PC-3 (cell line): ENCODE data around the gene ADGRF4. TPM values are rescaled to one million over a fixed set of nuclear protein-coding genes. Genes with fewer than 3 reads are reported as not detected.
A peak's percentile ranks its signal among the peaks of the same experiment; 100 is the strongest.

Source experiments
- ATAC-seq: fragments of 200-7000 bp; cut with Tn5 transposase; 2 replicates; pipeline ENCODE4 v1.9.1; 2020; ENCODE audit warnings: mild to moderate bottlenecking, moderate library complexity
- BruUV-seq: library from RNA; stranded (reverse); fragments of 400-500 nt; replicated peaks from 2 replicates; lab custom pipeline; 2021; lab: Mats Ljungman, UMichigan
- CTCF ChIA-PET: fragments of 300-600 bp; sonication (Branson Sonifier 250); formaldehyde crosslinking; loops from one replicate; lab custom pipeline; 2022; ENCODE audit warnings: antibody characterized with exemption; lab: Charles Lee
- POLR2A ChIA-PET: fragments of 300-600 bp; sonication (Branson Sonifier 250); formaldehyde crosslinking; loops from one replicate; lab custom pipeline; 2022; ENCODE audit warnings: antibody characterized with exemption; ENCODE audit not compliant: unreplicated experiment; lab: Charles Lee
- DNase-seq: peaks from one replicate; pipeline ENCODE4 v3.0.0-alpha.2; 2015
- H2AFZ ChIP-seq: fragments of 300-600 bp; sonication (generic); 2 replicates; pipeline ENCODE4 v1.6.0; 2016; ENCODE audit warnings: antibody characterized with exemption, low read length
- H3F3A ChIP-seq: fragments of 300-600 bp; sonication (generic); one replicate; pipeline ENCODE4 v1.6.0; 2017; ENCODE audit warnings: antibody characterized with exemption, low read length, control low read depth, mild to moderate bottlenecking; ENCODE audit not compliant: unreplicated experiment
- H3K27ac ChIP-seq: fragments of 300-600 bp; sonication (generic); 2 replicates; pipeline ENCODE4 v1.5.1; 2016; ENCODE audit warnings: mild to moderate bottlenecking, low read length
- H3K27me3 ChIP-seq: fragments of 300-600 bp; sonication (generic); 2 replicates; pipeline ENCODE4 v1.6.1; 2016; ENCODE audit warnings: low read length, mixed read lengths
- H3K36me3 ChIP-seq: fragments of 300-600 bp; sonication (generic); 2 replicates; pipeline ENCODE4 v1.6.1; 2016; ENCODE audit warnings: low read depth, mixed run types, low read length, mixed read lengths
- H3K4me1 ChIP-seq: fragments of 300-600 bp; sonication (generic); 2 replicates; pipeline ENCODE4 v1.5.1; 2016; ENCODE audit warnings: low read length; ENCODE audit not compliant: insufficient read depth
- H3K4me2 ChIP-seq: fragments of 300-600 bp; sonication (generic); 2 replicates; pipeline ENCODE4 v1.6.0; 2016; ENCODE audit warnings: low read length
- H3K4me3 ChIP-seq: fragments of 300-600 bp; sonication (generic); 2 replicates; pipeline ENCODE4 v1.5.1; 2016; ENCODE audit warnings: mild to moderate bottlenecking, low read length, mixed read lengths
- H3K79me2 ChIP-seq: fragments of 300-600 bp; sonication (generic); 2 replicates; pipeline ENCODE4 v1.6.1; 2017; ENCODE audit warnings: low read length, mixed read lengths
- H3K9ac ChIP-seq: fragments of 300-600 bp; sonication (generic); 2 replicates; pipeline ENCODE4 v1.6.0; 2016; ENCODE audit warnings: mild to moderate bottlenecking, low read length
- H3K9me2 ChIP-seq: fragments of 300-600 bp; sonication (generic); replicated peaks from 2 replicates; pipeline ENCODE4 v1.6.1; 2016; ENCODE audit warnings: mixed run types, low read length, mixed read lengths
- H3K9me3 ChIP-seq: fragments of 300-600 bp; sonication (generic); 2 replicates; pipeline ENCODE4 v1.6.1; 2016; ENCODE audit warnings: low read length, mixed read lengths
- H4K20me1 ChIP-seq: fragments of 300-600 bp; sonication (generic); 2 replicates; pipeline ENCODE4 v1.6.1; 2016; ENCODE audit warnings: low read length, mixed read lengths
- CTCF ChIP-seq: fragments of 300-600 bp; sonication (generic); conservative IDR thresholded peaks from 2 replicates; pipeline ENCODE4 v1.5.1; 2017; ENCODE audit warnings: antibody characterized with exemption, low read depth, mild to moderate bottlenecking, low read length
- EZH2 ChIP-seq: fragments of 300-600 bp; sonication (generic); IDR thresholded peaks from one replicate; pipeline ENCODE4 v1.6.1; 2017; ENCODE audit warnings: antibody characterized with exemption, mild to moderate bottlenecking, low read length; ENCODE audit not compliant: unreplicated experiment
- EZH2phosphoT487 ChIP-seq: fragments of 300-600 bp; sonication (generic); IDR thresholded peaks from 2 replicates; pipeline ENCODE4 v1.6.1; 2018; ENCODE audit warnings: mild to moderate bottlenecking, antibody characterized with exemption, low read length, borderline replicate concordance
- intact Hi-C: fragments of 100-400 bp; cut with micrococcal nuclease; formaldehyde crosslinking; loops from 2 replicates; pipeline ENCODE4 v1.9.0; 2023
- total RNA-seq: library from RNA; depleted of rRNA; stranded (reverse); fragments of >200 nt; gene quantifications from 2 replicates; pipeline ENCODE4 v1.2.3, GENCODE V29; 2014

ADGRF4 gene
- total RNA-seq, 1 experiment from 2014 or later: 3.4 TPM

GRCh38 chr6:47701363-47701762 lies 3.0 kb downstream of the ADGRF4 start:
- Histone ChIP-seq H4K20me1 (no peaks in the 10 kb centered on the region), H3K4me1 (peaks cover 50% of the 10 kb centered on the region), H3K27ac (peak overlapping the region; percentile 95), H3K9me3 (no peaks in the 10 kb centered on the region), H3K9ac (peak overlapping the region; percentile 44), H3K79me2 (peaks cover 27% of the 10 kb centered on the region), H2AFZ (no peak overlapping the region), H3F3A (peaks cover 18% of the 10 kb centered on the region), H3K4me2 (peak overlapping the region; percentile 84), H3K4me3 (peak overlapping the region; percentile 31; the same call in 1 of the 2 replicates), H3K9me2 (no peaks in the 10 kb centered on the region), H3K36me3 (no peaks in the 10 kb centered on the region), H3K27me3 (no peaks in the 10 kb centered on the region)
- ATAC-seq: peak; percentile 54
- TF ChIP-seq EZH2phosphoT487 (no peak), CTCF (no peak), EZH2 (no peak)
- peak; percentile 90 for DNase-seq
- intact Hi-C loops: loop anchor here (2.0 kb wide), 1 partner anchor 27 kb away; no protein-coding TSS in a partner anchor
- POLR2A ChIA-PET: no interaction called here
- BruUV-seq: no TSS peak
- CTCF ChIA-PET: no interaction called here

GRCh38 chr6:47709160-47709559 lies 10.8 kb downstream of the ADGRF4 start:
- Histone ChIP-seq H3K4me1 (peaks cover 10% of the 10 kb centered on the region), H3F3A (no peaks in the 10 kb centered on the region), H3K4me3 (no peak overlapping the region), H3K9me3 (no peaks in the 10 kb centered on the region), H3K9me2 (no peaks in the 10 kb centered on the region), H3K27me3 (no peaks in the 10 kb centered on the region), H3K36me3 (peaks cover 6% of the 10 kb centered on the region), H2AFZ (no peak overlapping the region), H4K20me1 (no peaks in the 10 kb centered on the region), H3K79me2 (no peaks in the 10 kb centered on the region), H3K9ac (no peak overlapping the region), H3K27ac (0 out of 2 replicates have a peak overlapping the region, but pooled peaks have one; percentile 0), H3K4me2 (no peak overlapping the region)
- intact Hi-C loops: no loop called here
- no TSS peak for BruUV-seq
- ChIA-PET CTCF (no interaction called here), POLR2A (interaction anchor here (0.7 kb wide), 1 partner anchor 9 kb away, joined by 6 read pairs; no protein-coding TSS in a partner anchor)
- ATAC-seq (peak; percentile 95), DNase-seq (peak; percentile 46)
- TF ChIP-seq EZH2 (no peak), EZH2phosphoT487 (no peak), CTCF (no peak)

GRCh38 chr6:47710295-47710694 lies 11.9 kb downstream of the ADGRF4 start:
- Histone ChIP-seq H3K9me2 (no peaks in the 10 kb centered on the region), H3K27me3 (no peaks in the 10 kb centered on the region), H3K4me1 (peaks cover 10% of the 10 kb centered on the region), H3K79me2 (no peaks in the 10 kb centered on the region), H2AFZ (no peak overlapping the region), H3K9ac (no peak overlapping the region), H3K4me3 (no peak overlapping the region), H3K4me2 (no peak overlapping the region), H4K20me1 (no peaks in the 10 kb centered on the region), H3K27ac (no peak overlapping the region), H3K36me3 (peaks cover 6% of the 10 kb centered on the region), H3K9me3 (no peaks in the 10 kb centered on the region), H3F3A (no peaks in the 10 kb centered on the region)
- BruUV-seq: no TSS peak
- intact Hi-C loops: no loop called here
- ChIA-PET POLR2A (no interaction called here), CTCF (no interaction called here)
- TF ChIP-seq EZH2 (no peak), EZH2phosphoT487 (no peak), CTCF (no peak)
- no peak for ATAC-seq
- DNase-seq: no peak
